Measurements from ENCODE around the gene PLIN5. TPM values are rescaled to one million over a fixed set of nuclear protein-coding genes. Genes with fewer than 3 reads are reported as not detected.

Gene PLIN5
- total and polyA plus RNA-seq, 4 donors: 13.3 to 83.8 (median 56.6) TPM

DNA sequence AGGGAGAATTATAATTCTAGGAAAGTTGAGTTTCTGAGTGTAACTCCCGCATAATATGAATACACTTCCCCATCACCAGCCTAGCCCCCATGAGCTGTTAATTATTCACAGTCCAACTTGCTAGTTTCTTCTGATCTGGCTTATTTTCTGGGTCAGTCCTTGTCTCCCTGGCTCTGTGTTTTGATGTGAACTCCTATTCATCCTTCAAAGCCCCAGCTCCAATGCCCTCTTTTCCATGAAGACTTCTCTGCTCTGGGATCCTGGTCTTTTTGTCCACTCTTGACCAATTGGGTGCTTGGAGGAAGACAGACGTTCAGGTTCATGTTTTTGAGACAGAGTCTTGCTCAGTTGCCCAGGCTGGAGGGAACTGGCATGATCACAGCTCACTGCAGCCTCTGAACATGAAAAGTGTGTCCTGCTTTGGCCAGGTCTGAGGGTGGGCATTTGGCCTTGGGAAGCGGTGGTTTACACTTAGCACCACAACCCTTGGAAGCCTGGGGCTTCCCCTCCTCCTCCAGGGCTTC lies 4.2 kb upstream of the PLIN5 start:
- TF ChIP-seq, protein P1, sequence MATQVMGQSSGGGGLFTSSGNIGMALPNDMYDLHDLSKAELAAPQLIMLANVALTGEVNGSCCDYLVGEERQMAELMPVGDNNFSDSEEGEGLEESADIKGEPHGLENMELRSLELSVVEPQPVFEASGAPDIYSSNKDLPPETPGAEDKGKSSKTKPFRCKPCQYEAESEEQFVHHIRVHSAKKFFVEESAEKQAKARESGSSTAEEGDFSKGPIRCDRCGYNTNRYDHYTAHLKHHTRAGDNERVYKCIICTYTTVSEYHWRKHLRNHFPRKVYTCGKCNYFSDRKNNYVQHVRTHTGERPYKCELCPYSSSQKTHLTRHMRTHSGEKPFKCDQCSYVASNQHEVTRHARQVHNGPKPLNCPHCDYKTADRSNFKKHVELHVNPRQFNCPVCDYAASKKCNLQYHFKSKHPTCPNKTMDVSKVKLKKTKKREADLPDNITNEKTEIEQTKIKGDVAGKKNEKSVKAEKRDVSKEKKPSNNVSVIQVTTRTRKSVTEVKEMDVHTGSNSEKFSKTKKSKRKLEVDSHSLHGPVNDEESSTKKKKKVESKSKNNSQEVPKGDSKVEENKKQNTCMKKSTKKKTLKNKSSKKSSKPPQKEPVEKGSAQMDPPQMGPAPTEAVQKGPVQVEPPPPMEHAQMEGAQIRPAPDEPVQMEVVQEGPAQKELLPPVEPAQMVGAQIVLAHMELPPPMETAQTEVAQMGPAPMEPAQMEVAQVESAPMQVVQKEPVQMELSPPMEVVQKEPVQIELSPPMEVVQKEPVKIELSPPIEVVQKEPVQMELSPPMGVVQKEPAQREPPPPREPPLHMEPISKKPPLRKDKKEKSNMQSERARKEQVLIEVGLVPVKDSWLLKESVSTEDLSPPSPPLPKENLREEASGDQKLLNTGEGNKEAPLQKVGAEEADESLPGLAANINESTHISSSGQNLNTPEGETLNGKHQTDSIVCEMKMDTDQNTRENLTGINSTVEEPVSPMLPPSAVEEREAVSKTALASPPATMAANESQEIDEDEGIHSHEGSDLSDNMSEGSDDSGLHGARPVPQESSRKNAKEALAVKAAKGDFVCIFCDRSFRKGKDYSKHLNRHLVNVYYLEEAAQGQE (IDR thresholded peaks at IDR 0.05): no peak
- TF ChIP-seq, protein P2, sequence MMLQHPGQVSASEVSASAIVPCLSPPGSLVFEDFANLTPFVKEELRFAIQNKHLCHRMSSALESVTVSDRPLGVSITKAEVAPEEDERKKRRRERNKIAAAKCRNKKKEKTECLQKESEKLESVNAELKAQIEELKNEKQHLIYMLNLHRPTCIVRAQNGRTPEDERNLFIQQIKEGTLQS (IDR thresholded peaks at IDR 0.05): no peak
- TF ChIP-seq GABPA (IDR thresholded peaks at IDR 0.05 in 1 of 2, conservative IDR thresholded peaks at IDR 0.05 in 1 of 2) (no peak), HNF4A (conservative IDR thresholded peaks at IDR 0.05) (no peak), JUND (IDR thresholded peaks at IDR 0.05) (no peak), FOXA2 (IDR thresholded peaks at IDR 0.05) (no peak), SP1 (IDR thresholded peaks at IDR 0.05) (no peak), YY1 (IDR thresholded peaks at IDR 0.05) (no peak), FOXA1 (IDR thresholded peaks at IDR 0.05) (no peak), RXRA (IDR thresholded peaks at IDR 0.05) (no peak), EGR1 (IDR thresholded peaks at IDR 0.05; ENCODE audit: low read depth in 2 of 2) (no peak), NR2F2 (IDR thresholded peaks at IDR 0.05) (no peak)
- TF ChIP-seq, protein P3, sequence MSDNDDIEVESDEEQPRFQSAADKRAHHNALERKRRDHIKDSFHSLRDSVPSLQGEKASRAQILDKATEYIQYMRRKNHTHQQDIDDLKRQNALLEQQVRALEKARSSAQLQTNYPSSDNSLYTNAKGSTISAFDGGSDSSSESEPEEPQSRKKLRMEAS (IDR thresholded peaks at IDR 0.05): no peak
- TF ChIP-seq, protein P4, sequence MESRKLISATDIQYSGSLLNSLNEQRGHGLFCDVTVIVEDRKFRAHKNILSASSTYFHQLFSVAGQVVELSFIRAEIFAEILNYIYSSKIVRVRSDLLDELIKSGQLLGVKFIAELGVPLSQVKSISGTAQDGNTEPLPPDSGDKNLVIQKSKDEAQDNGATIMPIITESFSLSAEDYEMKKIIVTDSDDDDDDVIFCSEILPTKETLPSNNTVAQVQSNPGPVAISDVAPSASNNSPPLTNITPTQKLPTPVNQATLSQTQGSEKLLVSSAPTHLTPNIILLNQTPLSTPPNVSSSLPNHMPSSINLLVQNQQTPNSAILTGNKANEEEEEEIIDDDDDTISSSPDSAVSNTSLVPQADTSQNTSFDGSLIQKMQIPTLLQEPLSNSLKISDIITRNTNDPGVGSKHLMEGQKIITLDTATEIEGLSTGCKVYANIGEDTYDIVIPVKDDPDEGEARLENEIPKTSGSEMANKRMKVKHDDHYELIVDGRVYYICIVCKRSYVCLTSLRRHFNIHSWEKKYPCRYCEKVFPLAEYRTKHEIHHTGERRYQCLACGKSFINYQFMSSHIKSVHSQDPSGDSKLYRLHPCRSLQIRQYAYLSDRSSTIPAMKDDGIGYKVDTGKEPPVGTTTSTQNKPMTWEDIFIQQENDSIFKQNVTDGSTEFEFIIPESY (IDR thresholded peaks at IDR 0.05): no peak
- Histone ChIP-seq H3K27ac (ENCODE audit: low read depth in 1 of 2, low read length in 2 of 2) (peak overlapping the region; percentile 75 to 85), H3K4me1 (ENCODE audit: control insufficient read depth in 4 of 4, insufficient read depth in 4 of 4, low read length in 3 of 4) (peaks cover 9 to 32% (median 22%) of the 10 kb centered on the region in 4 donors), H3K9ac (ENCODE audit: low read depth in 1 of 2, low read length in 2 of 2) (peak overlapping the region; percentile 80 to 87), H3K27me3 (ENCODE audit: control insufficient read depth in 4 of 4, insufficient read depth in 4 of 4, low read length in 3 of 4) (no peaks in the 10 kb centered on the region), H3K9me3 (ENCODE audit: control insufficient read depth in 4 of 4, low read length in 3 of 4) (no peaks in the 10 kb centered on the region), H3K36me3 (ENCODE audit: control insufficient read depth in 4 of 4, insufficient read depth in 3 of 4, low read depth in 1 of 4, low read length in 3 of 4) (peaks cover 0 to 2% (median 0%) of the 10 kb centered on the region in 4 donors), H3K4me3 (ENCODE audit: low read depth in 1 of 3, low read length in 3 of 3) (peak overlapping the region; percentile 77 to 93 (median 85))
- WGBS: 32% methylated on average over 3 of the region's 3 CpGs
- DNase-seq (ENCODE audit: low spot score): no peak

DNA sequence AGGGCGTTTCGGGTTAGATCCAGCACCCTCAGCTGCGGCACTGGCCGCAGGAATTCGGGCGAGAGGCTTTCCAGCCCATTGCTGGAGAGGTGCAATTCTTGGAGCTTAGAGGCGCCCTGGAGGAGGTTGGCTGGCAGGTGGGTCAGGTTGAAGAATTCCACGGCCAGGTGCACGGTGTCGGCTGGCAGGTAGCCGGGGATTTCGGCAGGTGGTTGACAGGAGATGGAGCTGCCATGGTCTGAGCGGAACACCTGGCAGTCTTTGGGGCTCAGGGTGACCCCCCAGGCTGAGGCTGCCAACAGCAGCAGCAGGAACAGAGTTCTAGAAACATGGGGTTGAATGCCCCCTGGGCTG lies 3.6 kb upstream of the PLIN5 start:
- Histone ChIP-seq H3K27ac (ENCODE audit: low read depth in 1 of 2, low read length in 2 of 2) (peak overlapping the region; percentile 75 to 85), H3K4me1 (ENCODE audit: control insufficient read depth in 4 of 4, insufficient read depth in 4 of 4, low read length in 3 of 4) (peaks cover 9 to 36% (median 23%) of the 10 kb centered on the region in 4 donors), H3K4me3 (ENCODE audit: low read depth in 1 of 3, low read length in 3 of 3) (peak overlapping the region; percentile 77 to 93 (median 85)), H3K9me3 (ENCODE audit: control insufficient read depth in 4 of 4, low read length in 3 of 4) (no peaks in the 10 kb centered on the region), H3K27me3 (ENCODE audit: control insufficient read depth in 4 of 4, insufficient read depth in 4 of 4, low read length in 3 of 4) (no peaks in the 10 kb centered on the region), H3K36me3 (ENCODE audit: control insufficient read depth in 4 of 4, insufficient read depth in 3 of 4, low read depth in 1 of 4, low read length in 3 of 4) (peaks cover 0 to 2% (median 0%) of the 10 kb centered on the region in 4 donors), H3K9ac (ENCODE audit: low read depth in 1 of 2, low read length in 2 of 2) (peak overlapping the region in 1 of 2 donors; percentile 87)
- WGBS: 48% methylated on average over 13 of the region's 13 CpGs
- TF ChIP-seq CTCF (IDR thresholded peaks at IDR 0.05; ENCODE audit: low read depth, low read length, missing input control): no peak
- no peak for TF ChIP-seq EGR1 (IDR thresholded peaks at IDR 0.05; ENCODE audit: low read depth in 2 of 2)
- TF ChIP-seq, protein P2 (IDR thresholded peaks at IDR 0.05): no peak
- TF ChIP-seq, protein P3 (IDR thresholded peaks at IDR 0.05): no peak
- TF ChIP-seq, protein P1 (IDR thresholded peaks at IDR 0.05): no peak
- no peak for TF ChIP-seq FOXA2 (IDR thresholded peaks at IDR 0.05)
- no peak for TF ChIP-seq HNF4A (conservative IDR thresholded peaks at IDR 0.05)
- no peak for TF ChIP-seq HNF4G (IDR thresholded peaks at IDR 0.05)
- no peak for TF ChIP-seq SP1 (IDR thresholded peaks at IDR 0.05)
- no peak for TF ChIP-seq GABPA (IDR thresholded peaks at IDR 0.05 in 1 of 2, conservative IDR thresholded peaks at IDR 0.05 in 1 of 2)
- no peak for TF ChIP-seq TAF1 (conservative IDR thresholded peaks at IDR 0.05)
- no peak for TF ChIP-seq NR2F2 (IDR thresholded peaks at IDR 0.05)
- no peak for TF ChIP-seq JUND (IDR thresholded peaks at IDR 0.05)
- DNase-seq (ENCODE audit: low spot score): no peak

Measured in liver (tissue), 9 donors.